HepG2 (cell line): Measurements from ENCODE around the gene EPS8L1. TPM values are rescaled to one million over a fixed set of nuclear protein-coding genes. Genes with fewer than 3 reads are reported as not detected.
"Not testable (repeated sequence)": the region's sequence is repeated elsewhere in the genome, so short reads cannot be mapped to it uniquely, and the experiment has no call there.

Experiments used
- ATAC-seq: fragments of 200-7000 bp; cut with Tn5 transposase; 3 replicates; pipeline ENCODE4 v1.9.1; 2020; ENCODE audit warnings: mild to moderate bottlenecking, moderate library complexity
- BruUV-seq: library from RNA; stranded (reverse); fragments of 400-500 nt; replicated peaks from 2 replicates; lab custom pipeline; 2021; lab: Mats Ljungman, UMichigan
- CTCF ChIA-PET: fragments of 300-600 bp; formaldehyde crosslinking; extraction: SDS; loops from one replicate; lab custom pipeline; 2021; ENCODE audit warnings: low total read pairs, inconsistent platforms, low intra/inter-chr PET ratio; lab: Yijun Ruan, JAX
- POLR2A ChIA-PET: fragments of 350-600 bp; sonication (Branson Sonifier 250); formaldehyde crosslinking; loops from one replicate; lab custom pipeline; 2020; ENCODE audit warnings: antibody characterized with exemption, inconsistent platforms; lab: Yijun Ruan, JAX
- DNase-seq: peaks from one replicate; pipeline ENCODE4 v3.0.0-alpha.2; 2015; ENCODE audit warnings: low spot score
- FAIRE-seq: peaks from 3 replicates; lab custom pipeline; 2011; peaks lifted over from hg19 to GRCh38; lab: Jason Lieb, UNC
- H2AFZ ChIP-seq: one replicate; pipeline ENCODE4 v1.6.1; 2011; ENCODE audit warnings: low read length, inconsistent platforms
- H3K27ac ChIP-seq: fragments of 300-600 bp; 3 replicates; pipeline ENCODE4 v1.8.0; 2011; ENCODE audit warnings: mixed run types, mild to moderate bottlenecking, mixed read lengths, low read length, inconsistent platforms; ENCODE audit not compliant: insufficient read depth; ENCODE audit errors: extremely low read length
- H3K27me3 ChIP-seq, 2 experiments: fragments of 200-600 bp in 1 of 2; 2 replicates in 1 of 2; 3 replicates in 1 of 2; pipeline versions ENCODE4 v1.6.0 to v1.8.0; 2011; ENCODE audit warnings: low read length in 2 of 2, mild to moderate bottlenecking in 2 of 2, moderate library complexity in 2 of 2, inconsistent platforms in 1 of 2; ENCODE audit not compliant: insufficient read depth in 2 of 2, control insufficient read depth in 1 of 2
- H3K36me3 ChIP-seq, 2 experiments: fragments of 200-600 bp in 1 of 2; replicated peaks in 1 of 2; 2 replicates in 1 of 2; 3 replicates in 1 of 2; pipeline versions ENCODE4 v1.5.1 to v1.8.0; 2011; ENCODE audit warnings: low read length in 2 of 2, inconsistent platforms in 1 of 2; ENCODE audit not compliant: insufficient read depth in 2 of 2, control insufficient read depth in 1 of 2
- H3K4me1 ChIP-seq: 2 replicates; pipeline ENCODE4 v1.5.1; 2012; ENCODE audit warnings: low read length, inconsistent platforms; ENCODE audit not compliant: insufficient read depth
- H3K4me2 ChIP-seq: 2 replicates; pipeline ENCODE4 v1.6.0; 2011; ENCODE audit warnings: low read depth, low read length, inconsistent platforms
- H3K4me3 ChIP-seq, 3 experiments: fragments of 200-600 bp in 1 of 3; sonication (generic), shearing (Covaris generic) in 1 of 3; replicated peaks in 1 of 3; 2 replicates each; pipeline ENCODE4 v1.5.1; 2011 to 2016; ENCODE audit warnings: low read length in 3 of 3, inconsistent platforms in 2 of 3, low read depth in 2 of 3, mild to moderate bottlenecking in 2 of 3, control low read depth in 1 of 3, mixed read lengths in 1 of 3; ENCODE audit not compliant: insufficient read depth in 1 of 3
- H3K79me2 ChIP-seq: one replicate; pipeline ENCODE4 v1.6.1; 2011; ENCODE audit warnings: low read length, inconsistent platforms; ENCODE audit not compliant: insufficient read depth
- H3K9ac ChIP-seq: 2 replicates; pipeline ENCODE4 v1.6.0; 2011; ENCODE audit warnings: mild to moderate bottlenecking, low read depth, low read length, inconsistent platforms; ENCODE audit not compliant: insufficient read depth
- H3K9me3 ChIP-seq: 2 replicates; pipeline ENCODE4 v1.5.1; 2012; ENCODE audit warnings: mild to moderate bottlenecking, low read length
- H4K20me1 ChIP-seq: 2 replicates; pipeline ENCODE4 v1.6.0; 2011; ENCODE audit warnings: inconsistent platforms, mild to moderate bottlenecking, low read length, moderate library complexity; ENCODE audit not compliant: insufficient read depth
- JUNB ChIP-seq: sonication (generic); formaldehyde crosslinking; IDR thresholded peaks from 2 replicates; pipeline ENCODE4 v1.8.0; 2022; ENCODE audit warnings: missing genetic modification reagents, mild to moderate bottlenecking, borderline replicate concordance
- TRIM22 ChIP-seq: fragments of 450-650 bp; IDR thresholded peaks from 2 replicates; pipeline ENCODE4 v1.6.1; 2017
- ZNF160 ChIP-seq: sonication (generic); formaldehyde crosslinking; IDR thresholded peaks from 2 replicates; pipeline ENCODE4 v1.8.0; 2022; ENCODE audit warnings: mild to moderate bottlenecking, inconsistent platforms, missing genetic modification reagents
- ZNF275 ChIP-seq: sonication (generic); formaldehyde crosslinking; IDR thresholded peaks from 2 replicates; pipeline ENCODE4 v1.8.0; 2022; ENCODE audit warnings: missing genetic modification reagents, mild to moderate bottlenecking, inconsistent platforms, borderline replicate concordance
- WGBS: methylation state at CpG from one replicate; pipeline ENCODE4 v1.1.6; 2017; ENCODE audit warnings: low lambda C conversion rate; 5-methylcytosine and 5-hydroxymethylcytosine counted together
- in situ Hi-C: cut with HindIII; loops from 2 replicates; pipeline ENCODE4 v1.10.0; 2017; ENCODE audit warnings: low pct_unique_long_range_greater_than_20kb; ENCODE audit not compliant: extremely low pct_ligation_motif_present
- intact Hi-C: fragments of 100-400 bp; cut with micrococcal nuclease; formaldehyde crosslinking; loops from one replicate; pipeline ENCODE4 v1.10.0; 2022; ENCODE audit not compliant: unreplicated experiment
- polyA plus RNA-seq, 8 experiments: library from polyadenylated mRNA; depleted of rRNA in 3 of 8; stranded (reverse) in 7 of 8; unstranded in 1 of 8; fragments of >200 nt; fragmentation: Illumina TruSeq in 4 of 8; extraction: Trizol in 4 of 8; gene quantifications; 2 replicates each; pipeline versions ENCODE4 v1.2.1 to v1.2.3, GENCODE V29; 2011 to 2016; ENCODE audit warnings: low read depth in 4 of 8, missing spikeins in 1 of 8, mixed read lengths in 1 of 8; ENCODE audit not compliant: insufficient read depth in 1 of 8
- total RNA-seq, 5 experiments: library from RNA; depleted of rRNA; stranded (reverse); fragments of >200 nt; fragmentation: Illumina TruSeq; extraction: Trizol; gene quantifications; 2 replicates each; pipeline ENCODE4 v1.2.3, GENCODE V29; 2016; ENCODE audit warnings: low read depth in 1 of 5

Gene EPS8L1
- total and polyA plus RNA-seq, 2 of the 13 experiments (the other 11 are each of a cell fraction or from before 2014, with no cell fraction given), result 3.0 to 6.3 TPM

- Histone ChIP-seq H3K27ac (no peak overlapping the region), H3K4me1 (peaks cover 10% of the 10 kb centered on the region), H3K4me3 (no peak overlapping the region), H3K36me3 (peaks cover 6 to 30% of the 10 kb centered on the region in 2 experiments), H4K20me1 (no peaks in the 10 kb centered on the region), H3K9me3 (no peaks in the 10 kb centered on the region), H2AFZ (no peak overlapping the region), H3K4me2 (no peak overlapping the region), H3K79me2 (peaks cover 4% of the 10 kb centered on the region), H3K9ac (no peak overlapping the region), H3K27me3 (0 out of 5 replicates have a peak, but pooled peaks cover 0 to 3% of the 10 kb centered on the region in 2 experiments)
- TF ChIP-seq TRIM22 (no peak), ZNF160 (no peak), JUNB (no peak), ZNF275 (no peak)
- DNase-seq, result no peak
- WGBS, result 97% methylated on average over 23 of the region's 23 CpGs
- in situ Hi-C loops, result no loop called here
- no peak for FAIRE-seq
- intact Hi-C loops, result no loop called here
- CTCF ChIA-PET, result no interaction called here
- POLR2A ChIA-PET, result no interaction called here
- BruUV-seq, result no TSS peak
- ATAC-seq, result no peak
These were observed 16.7 kb upstream of the EPS8L1 start for GRCh38 chr19:55058781-55059610.

- H3K4me3 ChIP-seq, CTCF ChIA-PET, H3K27me3 ChIP-seq, intact Hi-C loops, ATAC-seq, FAIRE-seq, BruUV-seq, H3K9ac ChIP-seq, H3K27ac ChIP-seq, H3K9me3 ChIP-seq, DNase-seq, H2AFZ ChIP-seq, H3K79me2 ChIP-seq, H3K4me2 ChIP-seq, POLR2A ChIA-PET, in situ Hi-C loops, H4K20me1 ChIP-seq: not testable (repeated sequence)
- 96% methylated on average over 9 of the region's 9 CpGs for WGBS
- Histone ChIP-seq H3K4me1 (peaks cover 10% of the 10 kb centered on the region), H3K36me3 (peaks cover 4 to 27% of the 10 kb centered on the region in 2 experiments; a peak in 4 of 5 replicates)
These were observed 15.4 kb upstream of the EPS8L1 start for GRCh38 chr19:55060287-55060686.
